Jurkat, Clone E6-1 (cell line): Measurements from ENCODE around the gene AIFM3.

Experiments
- DNase-seq: peaks from one replicate; pipeline ENCODE4 v3.0.0-alpha.2; 2011; ENCODE audit warnings: low read depth, low spot score
- H3K4me3 ChIP-seq: 2 replicates; pipeline ENCODE4 v1.5.1; 2011; ENCODE audit warnings: mild to moderate bottlenecking, low read length, control low read depth, moderate library complexity

The AIFM3 gene

DNA sequence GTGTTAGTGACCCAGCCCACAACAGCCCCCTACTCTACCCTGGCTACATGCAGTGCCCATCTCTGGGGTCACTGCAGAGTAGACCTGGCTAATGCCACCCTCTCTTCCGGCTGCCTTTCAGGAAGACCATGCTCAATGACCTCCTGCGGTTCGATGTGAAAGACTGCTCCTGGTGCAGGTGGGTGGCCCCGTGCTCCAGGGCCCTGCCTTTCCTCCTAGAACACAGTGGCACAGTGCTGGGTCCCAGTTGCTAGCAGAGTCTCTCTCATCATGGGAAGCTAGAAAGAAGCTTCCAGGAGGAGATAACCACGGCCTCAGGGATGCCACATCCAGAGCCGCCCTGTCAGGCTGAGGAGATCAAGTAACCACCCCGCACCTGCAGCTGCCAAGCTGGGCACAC lies 18.7 kb downstream of the AIFM3 start:
- DNase-seq, result no peak
- no peak overlapping the region for H3K4me3 ChIP-seq

- DNase-seq, result no peak
These were observed 19.3 kb downstream of the AIFM3 start for GRCh38 chr22:20986365-20986764.

GRCh38 chr22:20987375-20987774 lies 20.3 kb downstream of the AIFM3 start:
- no peak overlapping the region for H3K4me3 ChIP-seq
- no peak for DNase-seq

More at GRCh38 chr22:20986365-20986764, 19.3 kb downstream of the AIFM3 start:
- H3K4me3 ChIP-seq, result no peak overlapping the region

- H3K4me3 ChIP-seq, result no peak overlapping the region
- DNase-seq, result no peak
These were observed 21.7 kb downstream of the AIFM3 start for GRCh38 chr22:20988573-20989322.

GRCh38 chr22:20989323-20990138 lies 22.5 kb downstream of the AIFM3 start:
- no peak for DNase-seq
- no peak overlapping the region for H3K4me3 ChIP-seq

DNA sequence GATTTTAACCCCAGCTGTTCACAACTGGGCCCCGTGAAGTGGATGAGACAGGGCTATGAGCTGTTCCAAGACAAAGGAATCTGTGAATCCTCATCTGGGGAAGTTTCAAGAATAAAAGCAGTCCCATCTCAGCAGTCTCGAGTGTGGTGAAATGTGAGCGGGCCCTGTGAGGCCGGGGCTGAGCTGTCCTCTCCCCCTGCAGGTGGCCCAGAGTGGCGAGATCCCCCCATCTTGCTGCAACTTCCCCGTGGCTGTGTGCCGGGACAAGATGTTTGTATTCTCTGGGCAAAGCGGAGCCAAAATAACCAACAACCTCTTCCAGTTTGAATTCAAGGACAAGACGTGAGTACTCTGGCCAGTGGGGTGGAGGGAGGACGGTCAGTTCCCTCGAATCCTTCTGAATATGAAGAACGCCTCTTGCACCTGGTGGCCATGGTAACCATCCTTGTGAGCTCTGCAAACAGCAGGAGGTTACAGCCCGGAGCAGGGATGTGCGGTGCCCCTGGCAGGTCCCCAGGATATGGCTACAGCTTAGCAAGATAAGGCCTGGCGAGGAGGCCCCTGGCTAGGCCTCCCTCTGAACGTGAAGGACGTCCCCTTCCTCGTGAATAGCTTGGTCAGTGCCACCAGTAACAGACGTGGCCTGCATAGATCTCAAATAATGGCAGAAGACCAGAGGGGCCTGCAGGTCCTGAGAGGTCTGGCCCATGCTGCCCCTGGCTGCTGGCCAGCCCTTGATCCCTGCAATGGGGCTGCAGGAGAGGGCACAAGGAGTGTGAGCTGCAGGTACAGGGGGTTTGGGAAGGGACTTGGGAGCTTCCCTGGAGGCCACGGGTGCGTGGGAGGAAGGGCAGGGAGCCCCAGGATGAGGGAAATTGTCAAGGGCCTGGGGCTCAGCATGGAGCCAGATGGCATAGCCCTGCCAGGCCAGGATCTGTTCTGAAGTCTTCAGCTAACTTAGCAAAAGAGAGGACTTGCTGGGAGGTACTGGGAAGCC lies 23.4 kb downstream of the AIFM3 start:
- H3K4me3 ChIP-seq, result no peak overlapping the region
- DNase-seq, result no peak

- no peak for DNase-seq
- no peak overlapping the region for H3K4me3 ChIP-seq
These were observed 24.4 kb downstream of the AIFM3 start for GRCh38 chr22:20991252-20992055.

DNA sequence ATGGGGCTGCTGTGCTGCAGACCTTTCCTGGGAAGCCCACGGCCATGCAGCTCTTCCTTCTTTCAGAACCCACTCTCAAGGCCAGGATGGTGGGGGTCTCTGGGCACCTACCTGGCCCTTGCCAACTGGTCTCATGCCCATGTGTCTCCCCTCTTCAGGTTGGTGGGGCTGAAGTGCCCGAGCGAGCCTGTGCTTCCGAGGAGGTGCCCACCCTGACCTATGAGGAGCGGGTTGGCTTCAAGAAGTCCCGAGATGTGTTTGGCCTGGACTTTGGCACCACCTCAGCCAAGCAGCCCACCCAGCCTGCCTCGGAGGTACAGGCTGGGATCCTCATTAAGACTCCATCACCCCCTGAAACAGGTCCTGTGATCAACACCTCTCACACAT lies 25.0 kb downstream of the AIFM3 start:
- DNase-seq, result no peak
- no peak overlapping the region for H3K4me3 ChIP-seq

DNA sequence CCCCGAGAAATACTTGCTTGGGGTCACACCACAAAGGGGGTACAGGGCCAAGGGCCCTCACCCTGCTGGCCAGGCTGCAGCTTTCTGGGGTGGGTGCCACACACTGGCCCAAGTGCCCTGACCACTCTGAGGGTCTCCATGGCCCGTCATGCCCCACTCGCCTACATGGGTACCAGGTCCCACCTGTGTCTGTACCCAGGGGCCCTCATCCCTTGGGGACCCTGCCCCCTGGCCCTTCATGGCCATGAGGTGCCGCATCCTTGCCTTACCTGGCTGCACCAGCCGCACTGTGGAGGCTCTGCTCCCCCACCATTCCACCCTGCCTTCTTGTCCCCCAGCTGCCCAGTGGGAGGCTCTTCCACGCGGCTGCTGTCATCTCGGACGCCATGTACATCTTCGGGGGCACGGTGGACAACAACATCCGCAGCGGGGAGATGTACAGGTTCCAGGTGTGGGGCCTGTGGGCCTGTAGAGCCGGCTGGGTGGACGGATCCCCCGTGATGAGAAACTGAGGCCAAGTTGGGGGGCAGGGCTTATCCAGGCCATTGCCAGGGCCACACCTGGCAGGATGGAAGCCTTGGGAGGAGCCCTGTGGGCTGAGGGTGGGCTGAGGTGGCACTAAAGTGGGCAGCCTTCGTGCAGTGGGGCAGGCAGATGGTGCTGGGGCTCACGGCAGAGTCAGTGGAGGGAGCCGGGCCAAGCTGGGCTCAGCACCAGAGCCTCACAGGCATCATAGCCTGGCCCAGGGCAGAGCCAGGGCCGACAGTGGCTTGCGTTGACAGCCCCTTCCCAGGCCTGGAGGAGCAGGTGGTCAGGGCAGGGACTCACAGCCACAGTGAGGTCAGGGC lies 25.6 kb downstream of the AIFM3 start:
- H3K4me3 ChIP-seq, result no peak overlapping the region
- DNase-seq, result no peak

DNA sequence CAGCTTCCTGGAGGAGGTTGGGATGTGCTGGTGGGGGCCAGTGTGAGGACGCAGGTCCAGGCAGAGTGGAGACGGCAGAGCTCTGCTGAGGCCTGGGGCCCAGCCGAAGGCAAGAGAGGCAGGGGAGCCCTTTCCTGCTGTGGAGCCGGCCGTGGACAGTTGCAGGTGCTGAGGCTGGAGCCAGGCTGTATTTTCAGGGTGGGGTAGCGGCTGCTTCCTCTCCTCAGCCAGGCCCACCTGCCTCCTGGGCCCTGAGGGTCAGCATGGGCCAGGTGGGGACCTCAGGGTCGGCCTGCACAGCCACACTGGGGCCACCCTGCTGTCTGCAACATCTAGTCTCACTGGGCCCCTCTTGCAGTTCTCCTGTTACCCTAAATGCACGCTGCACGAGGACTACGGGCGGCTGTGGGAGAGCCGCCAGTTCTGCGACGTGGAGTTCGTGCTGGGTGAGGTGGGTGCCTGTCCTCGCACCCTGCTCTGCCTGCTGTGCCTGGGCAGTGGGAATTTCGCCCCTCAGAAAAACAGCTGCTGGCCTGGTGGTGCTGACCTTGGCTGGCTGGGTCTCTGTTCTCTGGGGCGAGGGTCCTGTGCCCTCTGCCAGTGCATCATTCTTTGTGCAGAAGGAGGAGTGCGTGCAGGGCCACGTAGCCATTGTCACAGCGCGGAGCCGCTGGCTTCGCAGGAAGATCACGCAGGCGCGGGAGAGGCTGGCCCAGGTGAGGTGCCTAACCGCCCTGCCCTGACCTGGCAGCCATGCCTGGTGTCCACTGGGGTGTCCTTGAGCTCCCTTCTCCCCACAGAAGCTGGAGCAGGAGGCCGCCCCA lies 26.5 kb downstream of the AIFM3 start:
- no peak for DNase-seq
- no peak overlapping the region for H3K4me3 ChIP-seq

DNA sequence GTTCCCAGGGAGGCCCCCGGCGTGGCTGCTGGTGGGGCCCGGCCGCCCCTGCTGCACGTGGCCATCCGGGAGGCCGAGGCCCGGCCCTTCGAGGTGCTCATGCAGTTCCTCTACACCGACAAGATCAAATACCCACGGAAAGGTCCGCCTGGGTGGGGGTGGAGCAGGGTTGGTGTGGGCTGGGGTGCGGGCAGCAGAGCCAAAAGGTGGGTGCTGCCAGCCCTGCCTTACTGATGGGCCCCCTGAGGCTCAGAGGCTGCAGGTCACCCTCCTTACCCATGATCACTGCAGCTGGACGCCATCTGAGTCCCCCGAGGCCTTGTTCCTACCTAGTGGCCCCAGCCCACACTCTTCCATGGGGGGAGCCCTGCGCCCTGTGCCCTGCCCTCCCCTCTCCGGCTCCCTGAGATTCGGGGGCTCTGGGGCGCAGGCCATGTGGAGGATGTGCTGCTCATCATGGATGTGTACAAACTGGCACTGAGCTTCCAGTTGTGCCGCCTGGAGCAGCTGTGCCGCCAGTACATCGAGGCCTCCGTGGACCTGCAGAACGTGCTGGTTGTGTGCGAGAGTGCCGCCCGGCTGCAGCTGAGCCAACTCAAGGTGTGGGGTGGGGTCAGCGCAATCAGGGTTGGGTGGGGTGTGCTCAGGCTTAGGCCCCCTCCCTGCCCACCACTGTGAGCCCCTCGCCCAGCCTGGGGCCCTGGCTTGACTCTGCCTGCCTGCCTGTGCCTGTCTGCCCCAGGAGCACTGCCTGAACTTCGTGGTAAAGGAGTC lies 27.3 kb downstream of the AIFM3 start:
- DNase-seq, result no peak
- no peak overlapping the region for H3K4me3 ChIP-seq

GRCh38 chr22:20994902-20995241 lies 27.8 kb downstream of the AIFM3 start:
- DNase-seq, result no peak
- H3K4me3 ChIP-seq, result no peak overlapping the region

DNA sequence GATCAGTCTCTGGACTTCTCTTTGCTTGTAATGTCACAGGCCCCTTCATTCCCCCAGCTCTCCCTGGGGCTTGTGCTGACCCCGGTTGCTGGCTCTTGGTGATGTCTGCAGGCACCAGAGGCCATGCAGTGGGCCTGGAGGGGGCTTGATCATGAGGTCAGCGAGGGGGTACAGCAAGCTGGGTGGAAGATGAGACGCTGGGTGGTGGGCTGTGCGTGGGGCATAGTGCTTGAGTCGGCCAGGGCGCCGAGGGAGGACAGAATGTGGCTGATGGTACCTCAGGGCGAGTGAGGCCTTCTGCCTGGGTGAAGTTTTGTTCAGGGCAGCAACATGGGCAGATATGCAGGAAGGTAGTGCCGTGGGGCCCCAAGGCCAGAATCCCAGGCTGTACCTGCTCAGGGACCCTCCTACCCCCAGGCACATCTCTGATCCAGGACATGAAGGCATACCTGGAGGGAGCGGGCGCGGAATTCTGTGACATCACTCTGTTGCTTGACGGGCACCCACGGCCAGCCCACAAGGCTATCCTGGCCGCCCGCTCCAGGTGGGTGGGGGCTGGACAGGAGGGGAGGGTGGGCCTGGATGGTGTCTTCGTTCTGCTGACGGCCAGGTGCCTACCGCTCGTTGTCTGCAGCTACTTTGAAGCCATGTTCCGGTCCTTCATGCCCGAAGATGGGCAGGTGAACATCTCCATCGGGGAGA lies 28.4 kb downstream of the AIFM3 start:
- H3K4me3 ChIP-seq, result no peak overlapping the region
- DNase-seq, result no peak

DNA sequence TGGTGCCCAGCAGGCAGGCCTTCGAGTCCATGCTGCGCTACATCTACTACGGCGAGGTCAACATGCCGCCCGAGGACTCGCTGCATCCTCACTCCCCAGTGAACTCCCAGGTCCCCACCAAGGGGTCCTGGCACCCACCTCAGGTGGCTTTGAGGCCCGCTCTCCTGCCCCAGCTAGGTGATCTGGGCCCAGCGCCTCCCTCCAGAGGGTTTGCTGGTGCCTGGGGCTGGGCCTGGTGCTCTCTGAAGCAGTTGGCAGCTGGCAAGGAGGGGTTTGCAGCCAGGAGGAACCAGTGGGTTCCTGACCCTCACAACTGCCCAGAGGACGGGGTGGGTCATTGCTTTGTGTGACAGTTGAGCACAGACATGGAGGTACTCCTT lies 29.0 kb downstream of the AIFM3 start:
- DNase-seq, result no peak
- no peak overlapping the region for H3K4me3 ChIP-seq

DNA sequence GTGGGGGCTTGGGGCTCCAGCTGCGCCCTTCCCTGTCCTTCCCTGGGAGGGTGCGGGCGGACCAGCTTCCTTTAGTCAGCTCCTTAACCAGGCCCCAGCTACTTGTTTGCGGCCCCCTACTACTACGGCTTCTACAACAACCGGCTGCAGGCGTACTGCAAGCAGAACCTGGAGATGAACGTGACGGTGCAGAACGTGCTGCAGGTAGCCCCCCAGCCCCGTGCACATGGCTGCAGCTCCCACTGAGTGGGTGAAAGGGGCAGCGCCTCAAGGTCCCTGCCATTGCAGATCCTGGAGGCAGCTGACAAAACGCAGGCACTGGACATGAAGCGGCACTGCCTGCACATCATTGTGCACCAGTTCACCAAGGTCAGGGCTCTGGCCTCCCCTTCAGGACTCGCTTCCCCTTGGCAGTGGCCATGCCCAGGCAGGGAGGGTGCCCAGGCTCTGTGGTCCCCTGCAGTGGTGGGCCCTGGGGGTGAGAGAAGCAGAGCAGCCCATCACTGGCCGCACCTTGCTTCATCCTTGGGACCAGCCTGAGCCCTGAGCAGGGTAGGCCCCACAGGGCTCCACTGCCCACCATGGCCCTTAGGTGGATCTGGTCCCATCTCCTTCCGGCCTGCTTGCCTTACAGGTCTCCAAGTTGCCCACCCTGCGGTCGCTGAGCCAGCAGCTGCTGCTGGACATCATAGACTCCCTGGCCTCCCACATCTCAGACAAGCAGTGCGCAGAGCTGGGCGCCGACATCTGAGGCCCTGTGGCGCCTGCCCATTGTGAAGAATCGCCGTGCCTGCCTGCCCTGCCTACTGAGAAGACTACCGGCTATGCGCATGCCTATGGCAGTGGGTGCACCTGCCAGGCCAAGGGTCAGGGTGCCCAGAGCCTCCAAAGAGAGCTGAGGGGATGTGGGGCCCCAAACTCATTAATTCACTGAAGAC lies 29.8 kb downstream of the AIFM3 start:
- no peak overlapping the region for H3K4me3 ChIP-seq
- no peak for DNase-seq
